Ectodermal cell (in vitro differentiated cells): ENCODE data around the gene CDCP1.

Experiments used
- H3K27ac ChIP-seq: 2 replicates; pipeline ENCODE4 v1.7.0; 2013; ENCODE audit warnings: mild to moderate bottlenecking, low read depth, low read length; ENCODE audit not compliant: insufficient read depth, poor library complexity, severe bottlenecking
- H3K27me3 ChIP-seq: 2 replicates; pipeline ENCODE4 v1.7.0; 2013; ENCODE audit warnings: mild to moderate bottlenecking, low read length; ENCODE audit not compliant: insufficient read depth, control insufficient read depth, poor library complexity, severe bottlenecking
- H3K36me3 ChIP-seq: one replicate; pipeline ENCODE4 v1.7.0; 2013; ENCODE audit warnings: low read length; ENCODE audit not compliant: control insufficient read depth, insufficient read depth
- H3K4me1 ChIP-seq: one replicate; pipeline ENCODE4 v1.7.0; 2013; ENCODE audit warnings: low read length; ENCODE audit not compliant: control insufficient read depth, insufficient read depth
- H3K4me3 ChIP-seq: 2 replicates; pipeline ENCODE4 v1.7.0; 2013; ENCODE audit warnings: low read depth, low read length, control low read depth; ENCODE audit not compliant: insufficient read depth
- H3K9me3 ChIP-seq: 2 replicates; pipeline ENCODE4 v1.7.0; 2013; ENCODE audit warnings: mild to moderate bottlenecking, low read length, moderate library complexity; ENCODE audit not compliant: control insufficient read depth
- WGBS, 2 experiments: methylation state at CpG; one replicate each; pipeline ENCODE4 v1.1.7; 2013; ENCODE audit warnings: missing lambda C conversion rate in 2 of 2; 5-methylcytosine and 5-hydroxymethylcytosine counted together

CDCP1 gene

DNA sequence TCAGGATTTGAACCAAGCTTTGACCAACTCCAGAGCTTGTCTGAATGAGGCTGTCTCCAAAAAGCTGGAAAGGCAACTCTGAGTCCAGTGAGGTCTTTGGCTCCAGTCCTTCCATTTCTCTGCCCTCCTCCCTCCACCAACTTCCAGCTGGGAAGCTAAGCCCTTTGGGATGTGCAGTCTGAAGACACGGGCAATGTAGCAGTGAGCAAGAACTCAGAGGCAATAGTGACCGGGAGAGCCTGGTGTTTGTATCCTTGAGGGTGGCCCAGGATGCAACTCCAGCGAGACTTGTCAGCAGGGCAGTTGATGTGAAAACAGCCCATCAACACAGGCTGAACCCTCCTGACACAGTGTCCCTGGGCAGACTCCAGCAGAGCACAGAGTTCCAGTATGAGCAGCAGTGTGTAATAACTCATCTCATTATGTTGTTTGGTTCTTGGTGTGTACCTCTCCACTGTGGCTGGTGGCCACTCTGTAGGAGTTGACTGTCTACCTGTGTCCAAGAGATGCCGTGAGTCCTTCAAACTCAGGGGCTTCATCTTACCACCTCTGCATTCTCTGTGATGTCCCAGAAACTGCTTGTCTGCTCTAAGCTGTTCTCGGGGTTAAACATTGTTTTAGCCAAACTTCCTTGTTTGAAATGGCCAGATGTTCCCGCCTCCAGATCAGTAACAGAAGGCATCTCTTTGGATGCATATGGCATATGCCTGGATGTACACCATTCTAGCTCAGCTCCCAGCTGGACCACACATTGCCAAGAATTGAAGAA lies 6.6 kb downstream of the CDCP1 start:
- Histone ChIP-seq H3K27ac (no peak overlapping the region), H3K36me3 (no peaks in the 10 kb centered on the region)

DNA sequence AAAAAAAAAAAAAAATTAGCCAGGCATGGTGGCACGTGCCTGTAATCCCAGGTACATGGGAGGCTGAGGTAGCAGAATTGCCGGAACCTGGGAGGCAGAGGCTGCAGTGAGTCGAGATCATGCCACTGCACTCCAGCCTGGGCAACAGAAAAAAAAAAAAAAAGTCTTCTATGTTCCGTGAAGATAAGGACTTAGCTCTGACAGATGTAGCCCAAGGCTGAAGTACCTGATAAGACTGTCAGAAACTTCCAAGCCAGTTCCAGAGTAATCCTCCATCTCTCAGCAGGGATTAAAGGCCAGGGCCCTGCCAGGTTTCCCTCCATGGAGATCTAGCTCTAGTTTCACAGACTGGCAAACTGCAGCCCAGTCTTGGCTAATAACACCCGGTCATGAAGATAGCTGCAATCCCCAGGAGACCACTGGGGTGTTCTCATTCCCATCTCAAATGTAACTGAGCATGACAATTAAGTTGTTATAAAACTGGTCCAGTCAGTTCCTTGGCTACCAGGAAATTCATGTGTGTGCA lies 8.5 kb downstream of the CDCP1 start:
- 88 to 91% methylated on average over 5 of the region's 5 CpGs for whole genome bisulfite sequencing, 2 experiments
- H3K9me3 ChIP-seq, result no peaks in the 10 kb centered on the region
- no peaks in the 10 kb centered on the region for H3K27me3 ChIP-seq
- H3K4me1 ChIP-seq, result no peaks in the 10 kb centered on the region
- no peak overlapping the region for H3K27ac ChIP-seq
- H3K4me3 ChIP-seq, result no peak overlapping the region
- no peaks in the 10 kb centered on the region for H3K36me3 ChIP-seq

More for the DNA sequence above, 6.6 kb downstream of the CDCP1 start:
- WGBS, 2 experiments, result 90 to 93% methylated on average over 6 of the region's 6 CpGs
- H3K9me3 ChIP-seq, result no peaks in the 10 kb centered on the region
- H3K4me1 ChIP-seq, result no peaks in the 10 kb centered on the region
- H3K4me3 ChIP-seq, result no peak overlapping the region
- H3K27me3 ChIP-seq, result peaks cover 11% of the 10 kb centered on the region

DNA sequence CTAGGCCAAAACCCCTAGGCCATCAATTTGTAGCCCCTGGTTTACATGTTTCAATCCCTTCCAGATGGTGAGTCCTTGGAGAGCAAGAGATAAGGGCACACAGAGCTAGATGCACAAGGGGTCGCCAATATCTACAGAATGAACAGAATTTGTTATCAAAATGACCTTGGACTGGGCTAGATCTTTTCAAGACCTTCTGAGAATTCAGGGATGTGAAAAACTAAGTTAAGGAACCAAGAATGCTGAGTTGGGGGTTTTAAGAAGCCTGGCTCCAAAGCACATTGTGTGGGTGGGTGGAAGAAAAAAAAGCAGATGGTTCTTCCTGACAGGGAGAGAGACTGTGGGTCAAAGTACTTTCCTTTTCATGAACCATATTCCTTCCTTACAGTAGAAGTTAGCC lies 10.2 kb downstream of the CDCP1 start:
- WGBS, 2 experiments, result 95 to 98% methylated on average over 1 of the region's 1 CpG
- no peaks in the 10 kb centered on the region for H3K4me1 ChIP-seq
- no peak overlapping the region for H3K4me3 ChIP-seq
- H3K27ac ChIP-seq, result no peak overlapping the region
- no peaks in the 10 kb centered on the region for H3K9me3 ChIP-seq
- no peaks in the 10 kb centered on the region for H3K36me3 ChIP-seq
- no peaks in the 10 kb centered on the region for H3K27me3 ChIP-seq

DNA sequence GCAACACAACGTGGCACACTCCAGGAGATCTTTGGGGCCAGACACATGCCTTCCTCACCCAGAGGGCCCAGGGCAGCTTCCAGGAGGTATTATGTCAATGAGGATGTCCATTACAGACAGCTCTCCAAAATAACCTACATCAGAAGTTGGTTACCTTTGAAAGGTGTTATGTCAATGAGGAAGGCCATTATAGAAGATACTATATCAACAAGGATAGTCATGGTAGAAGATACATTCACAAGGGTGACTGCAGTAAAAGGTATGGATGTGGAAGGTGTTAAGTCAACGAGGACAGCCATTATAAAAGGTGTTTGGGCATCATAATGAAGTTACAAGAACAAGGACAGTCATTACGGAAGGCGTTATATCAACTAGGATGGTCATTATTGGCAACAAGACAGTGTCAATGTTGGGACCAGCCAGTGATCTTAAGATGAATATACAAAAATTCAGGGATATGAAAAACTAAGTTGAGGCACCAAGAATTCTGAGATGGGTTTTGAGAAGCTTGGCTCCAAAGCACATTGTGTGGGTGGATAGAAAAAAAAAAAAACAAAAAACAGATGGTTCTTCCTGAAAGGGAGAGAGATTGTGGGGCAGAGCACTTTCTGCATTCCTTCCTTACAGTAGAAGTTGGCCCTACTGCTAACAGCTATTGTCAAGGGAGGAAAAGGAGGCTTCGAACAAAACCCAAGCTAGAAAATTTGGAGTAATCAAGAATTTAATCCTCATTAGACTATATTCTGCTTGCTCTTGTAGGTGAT lies 11.2 kb downstream of the CDCP1 start:
- Histone ChIP-seq H3K9me3 (no peaks in the 10 kb centered on the region), H3K27ac (no peak overlapping the region), H3K27me3 (no peaks in the 10 kb centered on the region), H3K4me1 (no peaks in the 10 kb centered on the region), H3K4me3 (no peak overlapping the region), H3K36me3 (no peaks in the 10 kb centered on the region)
- 87 to 93% methylated on average over 4 to 5 of the region's 5 CpGs for WGBS, 2 experiments

DNA sequence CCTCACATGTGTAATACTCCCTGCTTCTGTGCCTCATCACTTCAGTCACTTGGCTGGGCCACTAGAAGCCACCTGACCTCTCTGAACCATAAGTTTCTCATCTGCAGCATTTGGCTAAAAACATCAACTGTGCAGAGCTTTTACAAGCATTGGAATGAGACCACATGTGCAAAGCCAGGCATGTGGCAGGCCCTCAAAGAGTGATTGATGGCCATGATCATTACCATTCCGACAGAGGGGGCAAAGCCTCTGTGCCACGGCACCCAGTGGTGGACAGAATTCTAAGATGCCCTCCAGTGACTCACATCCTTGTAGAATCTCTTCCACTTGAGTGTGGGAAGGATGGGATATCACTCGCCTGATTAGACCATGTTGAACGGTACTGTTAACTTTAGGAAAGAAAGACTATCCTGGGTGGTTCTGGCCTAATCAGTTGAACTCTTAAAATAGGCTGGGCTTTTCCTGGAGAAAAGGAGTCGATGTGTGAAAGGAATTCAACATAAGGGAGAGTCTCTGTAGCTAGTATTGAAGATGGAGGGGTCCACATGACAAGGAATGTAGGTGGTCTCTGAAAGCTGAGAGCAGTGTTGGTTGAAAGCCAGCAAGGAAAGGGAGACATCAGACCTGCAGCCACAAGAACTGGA lies 13.5 kb downstream of the CDCP1 start:
- H3K4me3 ChIP-seq, result no peak overlapping the region
- H3K9me3 ChIP-seq, result no peaks in the 10 kb centered on the region
- no peaks in the 10 kb centered on the region for H3K36me3 ChIP-seq
- no peaks in the 10 kb centered on the region for H3K4me1 ChIP-seq
- 92 to 94% methylated on average over 5 of the region's 5 CpGs for WGBS, 2 experiments
- H3K27ac ChIP-seq, result no peak overlapping the region
- no peaks in the 10 kb centered on the region for H3K27me3 ChIP-seq

DNA sequence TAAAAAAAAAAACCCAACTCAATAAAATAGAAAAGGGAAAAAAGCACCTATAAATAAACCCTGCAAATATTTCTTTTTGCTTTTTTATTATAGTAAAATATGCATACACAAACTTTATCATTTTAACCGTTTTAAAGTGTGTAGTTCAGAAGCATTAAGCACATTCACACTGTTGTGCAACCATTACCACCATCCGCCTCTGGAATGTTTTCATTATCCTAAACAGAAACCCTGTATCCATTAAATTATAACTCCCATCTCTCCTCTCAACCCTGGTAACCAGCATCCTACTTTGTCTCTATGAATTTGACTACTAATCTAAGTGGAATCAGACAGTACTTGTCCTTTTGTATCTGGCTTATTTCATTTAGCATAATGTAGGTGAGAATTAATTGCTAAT lies 15.0 kb downstream of the CDCP1 start:
- H3K4me3 ChIP-seq, result no peak overlapping the region
- no peak overlapping the region for H3K27ac ChIP-seq
- WGBS, 2 experiments, result 89 to 93% methylated on average over 2 of the region's 2 CpGs

DNA sequence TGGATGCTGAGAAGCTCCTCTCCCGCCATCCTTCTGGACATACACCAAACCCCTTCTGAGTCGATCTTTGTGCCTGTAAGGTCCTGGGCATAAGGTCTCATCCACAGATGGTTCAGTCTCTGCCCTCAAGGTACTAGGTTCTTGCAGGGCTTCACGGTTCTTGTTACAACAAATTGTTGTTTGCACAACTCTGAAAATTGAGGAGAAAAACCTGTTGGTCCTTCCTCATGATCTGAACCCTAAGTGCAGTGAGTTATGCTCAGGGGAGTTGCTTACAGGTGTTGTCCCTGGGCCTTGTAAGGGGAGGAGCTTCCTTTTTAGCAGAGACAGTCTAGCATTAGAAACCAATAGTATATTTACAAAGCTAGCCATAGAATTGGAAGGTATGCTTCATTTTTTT lies 15.7 kb downstream of the CDCP1 start:
- WGBS, 2 experiments, result 90 to 91% methylated on average over 3 of the region's 3 CpGs
- no peaks in the 10 kb centered on the region for H3K4me1 ChIP-seq
- H3K9me3 ChIP-seq, result no peaks in the 10 kb centered on the region
- H3K4me3 ChIP-seq, result no peak overlapping the region
- no peaks in the 10 kb centered on the region for H3K36me3 ChIP-seq
- no peak overlapping the region for H3K27ac ChIP-seq
- H3K27me3 ChIP-seq, result no peaks in the 10 kb centered on the region

More for the DNA sequence above, 15.0 kb downstream of the CDCP1 start:
- Histone ChIP-seq H3K4me1 (no peaks in the 10 kb centered on the region), H3K27me3 (no peaks in the 10 kb centered on the region), H3K36me3 (no peaks in the 10 kb centered on the region), H3K9me3 (no peaks in the 10 kb centered on the region)

DNA sequence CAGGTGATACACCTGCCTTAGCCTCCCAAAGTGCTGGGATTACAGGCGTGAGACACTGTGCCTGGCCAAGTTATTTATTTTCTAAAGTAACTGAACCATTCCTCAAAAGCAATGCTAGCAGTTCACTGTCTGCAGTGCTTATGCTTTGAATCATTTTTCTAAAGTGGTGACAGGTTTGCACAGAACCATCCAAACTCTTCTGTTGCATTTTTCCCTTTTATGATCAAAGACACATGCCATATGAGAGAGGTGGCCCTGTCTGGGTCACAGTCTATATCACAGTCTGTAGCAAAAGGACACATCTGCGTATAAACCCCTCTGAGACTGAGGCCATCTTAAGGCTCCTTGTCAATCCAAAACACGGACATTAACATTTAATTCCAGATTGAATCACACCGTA lies 17.2 kb downstream of the CDCP1 start:
- Histone ChIP-seq H3K27me3 (no peaks in the 10 kb centered on the region), H3K9me3 (no peaks in the 10 kb centered on the region), H3K36me3 (no peaks in the 10 kb centered on the region), H3K4me1 (no peaks in the 10 kb centered on the region), H3K4me3 (no peak overlapping the region), H3K27ac (no peak overlapping the region)
- 97% methylated on average over 4 of the region's 4 CpGs for WGBS, 2 experiments

DNA sequence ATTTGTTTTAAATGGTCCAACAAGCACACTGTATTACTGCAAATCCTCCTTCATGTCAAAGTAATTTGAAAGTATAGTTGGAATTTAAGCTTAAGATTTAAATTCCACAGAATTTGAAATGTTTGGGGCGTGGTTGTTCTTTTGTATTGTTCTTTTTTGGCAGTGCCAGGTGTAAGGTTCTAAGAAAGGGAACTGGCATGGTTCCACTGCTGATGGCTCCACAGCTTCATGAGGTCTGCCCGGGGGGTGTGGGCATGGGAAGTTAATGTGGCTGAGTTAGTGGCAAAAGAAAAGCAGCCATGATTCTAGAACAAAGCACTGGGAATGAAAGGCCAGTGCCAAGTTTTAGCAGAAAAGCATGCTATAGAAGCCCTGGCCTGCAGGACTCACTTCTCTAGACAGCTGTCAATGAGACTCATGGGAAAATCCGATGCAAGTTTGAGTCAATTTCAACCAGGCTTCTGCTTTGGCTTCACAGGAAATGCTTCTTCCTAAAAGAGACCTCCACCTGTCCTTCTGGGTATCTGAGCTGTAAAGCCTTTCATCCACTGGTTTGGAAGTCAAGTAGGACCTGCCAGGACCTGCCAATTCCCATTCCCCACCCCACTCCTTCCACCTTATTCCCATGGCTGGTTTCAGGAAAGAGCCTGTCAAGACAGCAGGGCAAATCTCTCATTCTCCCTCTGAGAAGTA lies 18.9 kb downstream of the CDCP1 start:
- Histone ChIP-seq H3K9me3 (no peaks in the 10 kb centered on the region), H3K36me3 (no peaks in the 10 kb centered on the region), H3K4me3 (no peak overlapping the region), H3K27me3 (no peaks in the 10 kb centered on the region), H3K4me1 (no peaks in the 10 kb centered on the region), H3K27ac (no peak overlapping the region)
- 91% methylated on average over 3 of the region's 3 CpGs for WGBS, 2 experiments
